HG02798 (cell line): ENCODE measurements around the gene RTN4R.

Source experiments
- ATAC-seq: cut with Tn5 transposase; IDR thresholded peaks from one replicate; pipeline ENCODE4 v1.9.1; 2021; ENCODE audit warnings: mild to moderate bottlenecking; ENCODE audit not compliant: unreplicated experiment, poor library complexity

Gene RTN4R

DNA sequence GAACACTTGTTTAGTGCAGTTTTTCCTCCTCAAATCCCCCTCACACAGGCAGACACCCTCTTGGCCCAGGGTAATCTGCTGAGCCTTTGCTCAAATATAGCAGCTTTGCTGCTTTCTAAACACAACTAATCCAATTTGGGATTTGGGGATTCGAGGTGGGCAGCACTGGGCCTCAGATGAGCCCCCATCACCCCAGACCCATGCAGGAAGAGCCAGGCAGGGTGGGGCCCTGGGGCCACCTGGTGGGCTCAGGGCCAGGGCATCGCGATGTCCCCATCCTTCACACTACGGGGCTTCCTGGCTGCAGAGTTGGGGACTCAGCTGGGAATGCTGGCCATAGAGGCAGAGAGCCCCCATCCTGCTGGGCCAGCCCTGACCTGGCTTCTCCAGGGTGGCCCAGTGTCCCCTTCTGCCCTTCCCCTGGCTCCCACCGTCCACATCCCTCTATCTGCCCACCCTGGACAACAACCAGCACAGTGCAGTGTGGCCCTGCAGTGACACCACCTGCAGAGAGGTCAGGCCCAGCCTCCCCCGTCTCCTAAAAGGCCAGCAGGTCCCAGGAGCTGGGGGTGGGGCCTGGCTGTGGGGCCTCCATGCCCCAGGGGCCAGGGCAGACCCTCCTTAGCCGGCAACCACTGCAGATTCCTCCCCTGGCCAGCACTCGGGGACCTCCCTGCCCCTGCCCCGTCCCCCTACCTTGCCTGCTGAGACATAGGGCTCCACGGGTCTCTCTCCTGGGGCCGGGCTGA lies 60.7 kb downstream of the RTN4R start:
- no peak for ATAC-seq

DNA sequence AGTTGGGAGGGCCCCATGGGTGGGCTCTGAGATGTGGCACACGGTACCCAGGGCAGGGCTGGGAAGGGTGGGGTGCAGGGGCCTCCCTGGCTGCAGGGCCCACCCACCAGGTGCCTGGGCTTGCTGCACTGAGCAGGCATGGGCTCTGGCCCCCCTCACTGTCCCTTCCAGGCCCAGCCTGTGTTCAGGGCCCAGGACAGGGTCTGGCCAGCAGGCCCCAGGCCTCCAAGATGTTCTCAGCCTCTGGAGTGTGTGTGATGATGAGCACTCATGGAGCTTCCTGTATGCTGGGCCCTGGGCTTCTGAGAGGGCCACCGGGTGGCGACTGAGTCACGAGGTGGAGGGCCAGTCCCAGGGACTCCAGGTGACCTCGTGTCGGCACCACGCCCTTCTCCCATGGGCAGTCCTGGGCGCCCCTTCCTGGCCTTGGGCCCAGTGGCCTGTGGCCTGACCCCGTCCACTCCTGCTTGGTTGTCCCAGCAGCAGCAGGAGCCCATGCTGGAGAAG lies 61.4 kb downstream of the RTN4R start:
- peak; percentile 16 for ATAC-seq

DNA sequence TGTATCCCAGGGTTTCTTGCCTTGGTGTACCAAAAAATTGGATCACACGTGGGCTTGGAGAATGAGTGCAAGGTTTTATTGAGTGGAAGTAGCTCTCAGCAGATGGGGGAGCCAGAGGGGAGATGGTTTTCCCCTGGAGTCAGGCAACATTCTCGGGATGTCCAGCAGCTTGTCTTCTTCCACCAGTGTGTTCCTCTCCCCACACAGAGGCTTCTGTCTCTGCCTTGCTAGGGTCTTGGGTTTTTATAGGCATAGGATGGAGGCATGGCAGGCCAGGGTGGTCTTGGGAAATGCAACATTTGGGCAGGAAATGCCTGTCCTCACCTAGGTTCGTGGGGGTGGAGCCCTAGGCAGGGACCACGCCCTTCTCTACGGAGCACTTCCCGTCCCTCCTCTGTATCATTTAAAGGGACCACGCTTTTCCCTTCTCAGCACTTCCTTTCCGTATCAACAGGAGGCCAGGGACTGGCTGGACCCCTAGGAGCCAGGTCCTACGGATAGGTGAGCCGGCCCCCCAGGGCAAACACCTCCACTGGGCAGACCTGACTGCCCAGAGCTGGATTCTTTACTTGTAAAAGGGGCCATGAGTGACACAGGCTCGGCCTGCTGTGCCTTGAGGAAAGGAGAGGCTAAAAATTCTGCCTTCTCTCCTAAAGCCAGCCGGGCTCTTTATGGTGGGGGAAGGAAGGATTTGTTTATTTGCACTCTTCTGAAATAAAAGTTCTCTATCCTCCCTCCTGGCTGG lies 62.0 kb downstream of the RTN4R start:
- ATAC-seq: peak; percentile 65

DNA sequence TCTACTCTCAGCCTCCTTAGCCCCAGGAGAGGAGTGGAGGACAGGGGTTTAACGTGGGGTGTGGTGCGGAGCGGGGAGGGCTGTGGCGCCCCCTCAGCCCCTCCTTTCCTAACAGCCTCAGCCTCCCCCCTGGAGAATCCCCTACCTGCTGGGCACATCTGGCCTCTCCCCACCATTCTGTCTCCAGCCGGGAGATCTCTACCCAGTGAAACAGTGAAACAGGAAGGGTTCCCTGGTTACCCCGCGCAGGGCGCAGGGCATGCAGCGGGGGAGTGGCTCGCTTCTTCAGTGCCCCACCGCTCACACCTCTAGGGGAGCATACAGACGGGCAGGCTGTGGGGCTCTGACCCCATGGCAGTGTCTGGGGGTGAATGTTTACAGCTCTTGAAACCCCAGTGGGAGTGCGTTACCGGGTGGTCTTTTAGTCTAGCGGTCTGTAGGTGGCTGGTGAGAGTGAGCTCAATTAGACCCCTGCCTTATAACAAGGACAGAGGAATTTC lies 62.6 kb downstream of the RTN4R start:
- no peak for ATAC-seq

DNA sequence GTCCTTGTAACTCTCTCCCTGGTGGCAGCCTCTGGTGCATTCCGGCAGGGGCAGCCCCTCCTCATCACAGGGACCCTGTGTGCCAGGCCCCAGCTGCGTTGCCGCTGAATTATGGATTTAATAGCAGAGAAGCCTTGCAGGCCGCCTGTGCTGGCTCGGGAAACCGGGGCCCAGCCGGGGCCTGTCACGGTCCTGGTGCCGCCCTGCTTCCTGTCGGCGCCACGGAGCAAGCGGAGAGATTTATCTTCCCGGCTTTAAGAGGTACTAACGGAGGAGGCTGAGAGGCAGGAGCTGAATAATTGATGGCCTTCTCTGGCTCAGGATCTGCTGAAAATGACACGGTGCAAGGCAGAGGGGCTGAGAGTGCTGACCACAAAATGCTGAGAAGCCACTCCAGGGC lies 63.3 kb downstream of the RTN4R start:
- no peak for ATAC-seq

DNA sequence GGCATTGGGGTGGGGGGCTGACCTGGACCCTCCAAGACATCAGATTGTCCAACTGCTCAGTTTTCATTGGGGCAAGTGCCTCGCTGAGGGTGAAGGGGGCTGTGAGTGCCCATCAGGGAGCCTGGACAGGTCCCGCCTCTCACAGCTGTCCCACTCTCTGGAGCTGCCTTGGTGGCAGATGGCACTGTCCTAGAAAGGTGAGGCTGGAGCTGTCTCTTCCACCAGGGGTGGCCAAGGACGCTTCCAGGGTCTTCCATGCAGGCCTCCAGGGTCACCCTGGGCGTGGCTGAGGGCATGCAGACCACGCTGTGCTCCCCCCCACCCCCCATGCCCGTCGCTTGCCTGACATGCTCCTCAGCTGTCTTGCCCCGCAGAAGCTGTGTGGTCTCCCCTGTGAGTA lies 63.8 kb downstream of the RTN4R start:
- ATAC-seq: no peak

DNA sequence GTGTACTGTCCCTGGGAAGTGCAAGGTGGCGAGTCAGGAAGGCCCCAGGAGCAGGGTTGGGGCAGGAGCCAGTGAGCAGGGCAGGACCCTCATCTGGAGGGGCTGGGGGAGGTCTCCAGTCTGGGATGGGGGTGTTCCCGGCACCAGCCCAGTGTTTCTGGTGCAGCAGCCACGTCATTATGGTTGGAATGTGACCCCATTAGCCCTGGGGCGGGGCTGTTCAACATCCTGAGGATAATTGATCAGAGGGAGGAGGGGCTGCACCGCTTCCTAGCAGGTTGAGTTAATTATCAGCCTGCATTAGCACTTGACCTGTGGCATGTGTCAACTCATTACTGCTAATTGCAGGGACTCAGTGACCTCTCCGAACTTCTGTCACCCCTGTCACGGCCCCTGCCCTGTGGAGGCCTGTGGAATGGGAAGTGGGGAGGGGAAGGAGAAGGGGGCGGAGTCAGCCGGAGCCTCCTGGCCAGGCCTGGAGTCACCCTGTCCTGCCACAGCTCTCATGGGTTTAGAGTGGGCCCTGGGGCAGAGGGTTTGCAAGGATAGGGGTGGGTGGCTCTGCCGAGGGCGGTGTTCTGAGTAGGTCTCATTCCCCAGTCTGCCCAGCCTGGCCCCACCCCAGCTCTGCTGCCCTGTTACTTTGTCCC lies 64.4 kb downstream of the RTN4R start:
- no peak for ATAC-seq

DNA sequence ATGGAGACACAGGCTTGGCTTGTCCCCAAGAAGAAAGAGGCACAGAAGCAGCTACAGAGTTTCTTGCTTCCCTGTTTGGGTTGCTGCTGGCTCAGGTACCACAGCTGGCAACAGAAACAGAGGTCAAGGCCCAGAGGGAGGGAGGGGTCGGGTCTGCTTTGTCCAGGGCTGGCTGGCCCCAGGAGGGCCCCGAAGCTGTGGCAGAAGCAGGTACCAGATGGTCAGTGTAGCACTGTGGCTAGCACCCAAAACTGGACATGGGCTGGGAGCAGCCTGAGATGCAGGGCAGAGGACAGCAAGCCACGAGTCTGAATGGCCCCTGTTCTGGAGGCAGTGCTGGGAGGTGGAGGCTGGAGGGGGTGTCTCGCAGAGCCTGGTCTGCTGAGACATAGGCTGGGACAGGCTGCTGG lies 65.0 kb downstream of the RTN4R start:
- ATAC-seq: no peak

DNA sequence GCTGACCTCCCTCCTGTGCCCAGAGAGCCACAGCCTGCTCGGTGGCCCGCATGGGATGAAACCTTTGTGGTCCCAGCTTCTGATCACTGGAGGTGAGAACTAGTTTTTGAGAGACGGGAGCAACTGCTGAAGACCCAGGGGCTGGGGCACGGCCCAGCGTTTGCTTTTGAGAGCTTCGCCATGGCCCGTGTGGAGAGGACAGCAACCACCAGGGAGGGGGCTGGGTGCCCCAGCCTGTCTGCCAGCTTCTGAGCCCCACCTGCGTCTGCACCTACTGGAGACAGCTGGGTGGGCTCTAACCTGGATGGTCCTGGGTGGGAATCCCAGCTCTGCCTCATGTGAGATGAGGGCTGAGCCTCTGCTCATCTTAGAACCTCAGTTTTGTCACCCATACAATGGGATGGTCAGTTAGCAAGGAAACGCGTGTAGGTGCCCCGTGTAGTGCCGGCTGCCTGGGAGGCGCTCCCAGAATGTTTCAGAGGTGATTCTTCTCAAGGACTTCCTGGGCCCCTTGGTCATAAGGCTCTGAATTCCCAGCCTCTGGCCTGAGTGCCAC lies 66.2 kb downstream of the RTN4R start:
- ATAC-seq: no peak

DNA sequence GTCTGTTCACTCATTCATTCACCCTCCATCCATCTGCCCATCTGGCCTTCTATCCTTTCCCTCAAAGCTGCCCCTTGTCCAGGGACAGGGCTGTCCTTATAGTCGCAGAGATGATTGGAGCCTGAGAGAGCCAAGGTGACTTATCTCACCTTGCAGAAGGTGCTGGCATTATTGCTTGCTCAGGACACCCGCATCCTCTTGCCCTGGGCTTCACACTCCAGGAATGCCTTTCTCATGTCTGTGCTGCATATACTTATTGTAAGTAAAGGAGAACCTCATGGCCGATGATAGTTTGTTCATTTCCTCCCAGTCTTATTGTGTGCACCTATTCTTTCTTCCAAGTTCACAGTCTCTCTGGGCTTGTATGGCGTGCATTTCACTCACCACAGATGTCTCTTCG lies 68.2 kb downstream of the RTN4R start:
- ATAC-seq: no peak

DNA sequence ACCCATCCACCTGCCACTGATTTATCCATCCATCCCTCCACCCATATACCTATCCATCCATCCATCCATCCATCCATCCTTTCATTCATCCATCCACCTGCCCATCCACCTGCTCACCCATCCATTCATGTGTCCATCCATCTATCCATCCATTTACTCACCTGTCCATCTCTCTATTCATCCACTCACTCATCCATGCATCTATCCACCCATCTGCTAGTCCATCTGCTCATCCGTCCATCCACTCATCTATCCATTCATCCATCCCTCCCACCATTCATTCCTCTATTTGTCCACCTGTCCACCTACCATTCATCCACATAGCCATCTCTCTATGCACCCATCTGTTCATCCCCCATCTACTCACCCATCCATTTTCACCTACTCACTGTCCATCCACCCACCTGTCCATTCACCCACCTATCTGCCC lies 68.7 kb downstream of the RTN4R start:
- ATAC-seq: no peak

DNA sequence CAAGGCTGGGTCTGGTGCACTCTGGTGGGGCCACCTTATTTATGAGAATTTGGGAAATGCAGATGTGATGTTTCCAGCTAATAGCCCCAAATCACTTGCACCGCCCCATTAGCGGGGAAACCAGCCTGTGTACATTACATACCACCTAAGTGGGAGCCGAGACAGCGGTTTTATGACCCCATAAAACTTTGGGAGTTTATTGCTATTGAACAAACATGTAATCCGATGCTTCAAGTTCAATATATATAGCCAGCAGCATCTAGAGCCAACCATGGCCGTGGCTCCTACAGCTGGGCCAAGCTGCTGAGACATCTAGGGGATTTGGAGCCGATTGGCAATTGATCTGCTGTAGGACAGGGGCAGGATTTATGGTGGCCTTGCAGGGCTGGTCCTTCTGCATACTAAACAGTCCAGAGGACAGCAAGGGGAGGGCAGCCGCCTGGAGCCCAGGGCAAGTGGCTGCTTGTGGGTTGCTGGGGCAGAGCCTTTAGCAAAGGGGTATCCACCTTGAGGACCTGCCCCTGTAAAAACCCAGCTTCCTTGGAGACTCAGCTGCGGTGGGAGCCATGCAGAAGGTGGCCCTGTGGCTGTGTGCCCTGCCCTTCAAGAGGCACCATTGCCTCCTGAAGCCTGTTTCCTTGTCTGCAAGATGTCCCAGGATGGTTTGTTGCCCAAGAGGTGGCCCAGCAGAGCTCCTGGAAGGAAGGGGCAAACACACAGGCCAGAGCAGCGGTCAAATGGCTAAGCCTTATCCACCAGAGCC lies 69.4 kb downstream of the RTN4R start:
- no peak for ATAC-seq

DNA sequence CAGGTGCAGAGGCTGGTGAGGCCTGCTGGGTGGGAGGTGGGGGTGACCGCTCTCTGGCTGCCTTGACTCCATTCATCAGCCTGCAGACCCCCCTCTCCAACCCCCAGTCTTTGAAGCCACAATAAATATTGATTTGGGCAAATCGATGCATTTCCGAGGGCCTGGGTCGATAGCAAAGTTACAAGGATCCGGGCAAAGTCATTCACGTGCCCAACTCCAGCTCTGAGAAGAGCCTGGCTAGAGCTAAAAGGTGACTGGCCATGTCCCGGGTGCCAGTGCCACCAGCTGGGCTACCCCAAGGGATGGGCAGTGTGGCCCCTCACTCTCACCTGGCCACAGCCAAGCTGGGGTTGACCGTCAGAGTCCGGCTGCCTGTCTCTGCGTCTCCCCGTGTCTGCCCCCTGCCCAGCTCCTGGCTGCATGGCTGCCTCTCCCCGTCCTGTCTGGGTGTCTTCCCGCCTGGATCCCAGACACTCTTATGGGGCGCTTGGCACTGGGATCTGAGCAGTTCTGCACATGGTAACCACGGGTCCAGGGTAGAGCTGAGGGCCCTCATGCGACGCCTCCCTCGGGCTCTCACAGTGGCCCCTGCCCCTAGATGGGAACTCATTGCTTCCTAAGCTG lies 70.6 kb downstream of the RTN4R start:
- ATAC-seq: no peak

DNA sequence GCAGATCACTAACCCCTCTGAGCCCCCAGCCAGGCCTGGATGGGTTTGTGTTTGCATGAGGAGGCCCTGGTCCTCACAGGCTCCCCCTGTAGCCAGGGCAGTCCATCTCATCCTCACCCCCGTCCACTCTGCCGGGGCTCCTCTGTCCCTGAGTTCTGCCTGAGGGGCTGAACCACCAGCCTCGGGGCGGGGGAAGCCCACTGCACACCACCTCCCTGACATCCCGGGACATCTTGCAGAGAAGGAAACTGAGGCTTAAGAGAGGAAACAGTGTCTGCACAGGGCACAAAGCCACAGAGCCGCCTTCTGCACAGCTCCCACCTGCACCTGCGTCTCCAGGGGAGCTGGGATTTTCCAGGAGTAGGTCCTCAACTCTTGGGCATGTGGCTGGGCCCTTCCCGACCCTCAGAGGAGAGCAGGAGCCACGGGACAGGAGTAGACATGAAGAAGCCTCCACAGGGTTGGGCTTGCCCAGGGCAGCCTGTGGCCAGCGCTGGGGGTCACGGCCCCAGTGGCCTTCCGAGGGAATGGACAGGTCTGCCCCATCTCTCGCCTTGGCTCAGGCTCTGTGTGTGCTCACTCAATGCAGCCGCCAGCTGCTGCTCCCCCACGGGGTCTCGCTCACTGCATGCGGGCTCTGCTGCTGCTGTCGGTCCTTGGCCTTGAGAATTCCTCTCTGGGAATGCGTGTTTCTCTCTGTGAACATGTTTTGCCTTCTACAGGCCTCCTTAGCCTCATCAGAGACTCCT lies 71.8 kb downstream of the RTN4R start:
- ATAC-seq: no peak

DNA sequence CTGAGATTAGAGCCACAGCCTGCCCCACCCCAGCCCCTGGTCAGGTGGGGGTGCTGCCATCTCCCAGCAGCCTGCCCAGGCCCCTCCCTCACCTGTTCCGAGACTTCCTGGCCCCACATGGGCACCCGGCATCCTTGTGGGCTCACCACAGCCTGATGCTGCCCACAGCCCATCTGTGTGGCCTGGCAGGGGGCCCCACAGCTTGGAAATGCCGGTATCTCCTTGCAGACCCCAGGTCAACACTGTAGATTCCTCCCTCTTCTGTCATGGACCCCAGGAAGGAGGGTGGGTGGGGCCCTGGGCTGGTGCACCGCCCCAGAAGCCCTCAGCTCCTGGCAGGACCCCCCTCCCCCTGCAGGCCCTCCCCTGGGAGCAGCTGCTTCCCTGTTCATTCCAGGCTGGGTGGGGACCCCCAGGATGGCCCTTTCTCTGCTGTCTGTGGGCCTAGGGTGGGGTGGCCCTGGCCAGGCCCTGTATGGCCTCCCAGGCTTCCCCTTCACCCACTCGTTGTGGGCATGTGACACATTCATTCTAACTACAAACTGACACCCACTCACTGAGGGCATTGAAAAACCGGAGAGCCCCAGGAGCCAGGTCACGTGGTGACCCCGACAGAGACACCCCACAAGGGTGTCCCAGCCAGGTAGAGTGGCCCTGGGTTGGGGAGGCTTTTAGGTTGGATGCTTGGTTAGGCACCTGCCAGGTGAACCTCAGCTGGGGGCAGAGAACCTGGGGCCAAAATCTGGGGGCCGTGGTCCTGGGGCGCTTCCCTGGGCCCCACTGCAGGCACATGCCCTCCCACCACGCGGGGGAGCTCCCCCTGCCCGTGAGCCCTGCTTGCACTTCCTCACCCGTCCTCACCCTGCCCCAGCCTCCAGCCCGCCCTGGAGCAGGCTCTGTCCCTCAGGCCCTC lies 73.2 kb downstream of the RTN4R start:
- no peak for ATAC-seq

DNA sequence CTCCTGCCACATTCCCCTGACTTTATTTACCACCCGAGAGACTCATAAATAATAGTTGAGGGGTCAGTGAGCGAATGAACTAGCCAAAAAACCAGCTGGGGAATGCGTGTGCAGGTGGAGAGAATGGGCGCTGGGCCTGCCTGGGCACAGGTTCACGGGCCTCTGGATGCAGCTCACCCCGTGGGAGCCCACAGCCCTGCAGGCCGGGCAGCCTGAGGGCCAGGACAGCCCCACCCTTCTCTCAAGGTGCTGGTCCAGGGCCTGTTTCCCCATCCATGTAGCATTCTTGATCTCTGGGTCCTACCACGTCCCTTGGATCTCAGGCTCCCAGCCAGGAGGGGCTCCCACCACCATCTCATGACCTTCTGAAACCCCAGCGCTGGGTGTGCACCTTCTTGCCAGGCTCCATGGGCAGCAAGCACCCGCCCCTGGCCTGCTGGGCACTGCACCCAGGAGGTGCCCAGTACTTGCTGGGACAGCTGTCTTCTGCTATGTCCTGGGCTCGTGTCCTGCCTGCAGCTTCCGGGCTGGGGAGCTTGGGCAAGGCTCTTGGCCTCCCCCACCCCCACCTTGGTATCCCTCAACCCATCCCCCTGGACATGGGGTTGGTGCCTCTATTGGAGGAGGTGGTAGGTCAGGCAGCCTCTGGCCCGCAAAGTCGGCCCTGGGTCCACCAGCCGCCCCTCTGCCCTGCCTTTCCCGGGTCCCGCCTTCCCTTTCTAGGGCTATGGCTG lies 74.2 kb downstream of the RTN4R start:
- no peak for ATAC-seq
